GM19463 (cell line): ENCODE results near the gene C18orf32.
A peak's percentile ranks its signal among the peaks of the same experiment; 100 is the strongest.
"Not testable (repeated sequence)": the region's sequence is repeated elsewhere in the genome, so short reads cannot be mapped to it uniquely, and the experiment has no call there.

Experiments used
- ATAC-seq: cut with Tn5 transposase; IDR thresholded peaks from one replicate; pipeline ENCODE4 v1.9.1; 2021; ENCODE audit warnings: mild to moderate bottlenecking, moderate library complexity; ENCODE audit not compliant: unreplicated experiment

The C18orf32 gene

DNA sequence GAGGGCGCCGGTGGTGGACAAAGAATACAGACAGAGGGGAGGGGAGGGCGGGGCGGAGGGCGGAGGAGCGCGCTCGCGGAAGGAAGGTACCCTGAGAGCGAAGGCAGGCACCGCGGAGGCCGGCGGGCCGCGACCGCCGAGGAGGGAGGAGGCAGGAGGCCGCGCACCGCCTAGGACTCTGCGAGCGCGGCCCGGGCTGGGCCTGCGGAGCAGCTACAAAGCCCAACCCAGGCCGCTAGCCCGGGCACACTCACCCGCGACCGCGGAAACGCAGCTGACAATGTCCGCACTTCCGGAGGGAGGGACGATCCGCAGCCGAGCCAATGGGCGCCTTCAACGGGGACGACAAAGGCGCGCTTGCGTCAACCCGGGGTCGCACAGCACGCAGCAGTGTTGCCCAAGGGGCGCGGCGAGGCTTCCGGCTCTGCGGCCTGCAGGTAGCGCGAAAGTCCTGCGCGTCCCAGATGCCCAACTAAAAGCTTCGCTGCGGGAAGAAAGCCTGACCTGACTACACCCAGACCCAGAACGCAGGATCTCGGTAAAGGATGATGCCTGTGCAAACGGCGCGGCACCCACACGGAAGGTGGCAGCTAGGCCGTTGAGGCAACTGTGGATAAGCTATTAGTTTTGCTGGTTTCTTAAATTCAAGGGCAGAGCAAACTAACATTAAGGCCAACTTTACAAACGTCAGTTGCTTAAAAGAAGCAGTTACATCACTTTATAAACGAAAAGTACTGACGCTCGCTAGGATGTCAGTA, at the start of gene C18orf32:
Gene C18orf32, minus strand, starts transcription at position 282 of the 758 bp plus-strand sequence. CDS start 3,486 bp downstream, outside the sequence.
- peak; percentile 96 for ATAC-seq

DNA sequence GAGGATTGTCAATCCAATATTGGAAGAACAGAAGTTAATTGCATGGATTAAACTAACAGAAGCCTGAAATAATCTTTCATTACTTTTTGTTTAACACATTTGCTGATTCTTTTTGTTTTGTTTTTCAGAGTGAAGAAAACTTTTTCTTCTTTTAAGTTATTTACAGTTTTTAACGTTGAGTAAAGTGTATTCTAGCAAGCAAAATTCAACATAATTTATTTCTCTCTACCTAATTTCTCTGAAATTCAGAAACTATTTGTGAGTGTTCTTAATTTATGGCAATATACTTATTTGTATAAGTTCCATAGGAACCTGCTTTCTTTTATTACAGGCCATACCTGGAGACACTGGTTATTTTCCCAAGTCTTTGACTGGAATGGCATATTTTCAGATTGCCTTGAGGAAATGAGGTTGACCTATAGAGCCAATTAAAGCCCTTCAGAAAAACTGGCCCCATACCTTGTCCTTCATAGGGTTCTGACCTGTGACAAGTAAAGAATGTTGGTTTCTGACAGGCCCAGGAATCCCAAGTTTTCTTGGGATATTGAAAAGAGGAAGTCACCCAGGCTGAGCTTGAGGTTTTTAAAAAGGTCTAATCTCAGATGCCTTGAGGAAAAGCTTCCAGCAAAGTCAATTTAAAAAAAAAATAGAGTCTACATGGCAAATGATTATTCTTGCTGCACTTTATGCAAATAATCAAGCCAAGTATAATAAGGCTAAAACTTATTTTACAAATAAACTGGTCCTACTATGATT, 48.0 kb upstream of the C18orf32 start:
- ATAC-seq = no peak

DNA sequence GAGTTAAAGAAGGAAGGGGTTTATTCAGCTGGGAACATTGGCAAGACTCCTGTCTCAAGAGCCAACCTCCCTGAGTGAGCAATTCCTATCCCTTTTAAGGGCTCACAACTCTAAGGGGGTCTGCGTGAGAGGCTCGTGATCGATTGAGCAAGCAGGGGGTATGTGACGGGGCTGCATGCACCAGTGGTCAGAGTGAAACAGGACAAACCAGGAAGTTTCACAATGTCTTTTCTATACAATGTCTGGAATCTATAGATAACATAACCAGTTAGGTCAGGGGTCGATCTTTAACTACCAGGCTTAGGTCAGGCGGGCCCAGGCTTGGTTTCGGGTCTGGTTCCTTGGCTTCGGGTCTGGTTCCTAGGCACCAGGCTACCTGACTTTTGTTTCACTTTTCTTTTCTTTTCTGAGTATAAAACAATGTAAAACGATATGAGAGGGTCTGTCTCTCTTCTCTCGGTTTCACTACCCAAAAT, 44.7 kb upstream of the C18orf32 start:
- ATAC-seq = no peak

DNA sequence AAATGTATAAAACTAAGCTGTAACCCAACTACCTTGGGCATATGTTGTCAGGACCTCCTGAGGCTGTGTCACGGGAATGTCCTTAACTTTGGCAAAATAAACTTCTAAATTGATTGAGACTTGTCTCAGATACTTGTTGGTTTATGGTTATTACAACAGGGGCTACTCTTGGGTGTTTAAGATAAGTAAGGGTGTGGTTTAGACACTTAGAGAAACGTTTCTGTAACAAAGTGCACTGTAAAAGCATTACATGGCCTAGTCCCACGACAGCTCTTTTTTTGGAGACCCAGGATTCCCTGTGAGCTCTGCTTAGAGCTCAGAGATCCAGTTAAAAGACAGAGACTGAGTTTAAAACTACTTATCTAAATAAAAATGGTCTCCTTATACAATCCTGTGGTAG, 42.6 kb upstream of the C18orf32 start:
- ATAC-seq = no peak

DNA sequence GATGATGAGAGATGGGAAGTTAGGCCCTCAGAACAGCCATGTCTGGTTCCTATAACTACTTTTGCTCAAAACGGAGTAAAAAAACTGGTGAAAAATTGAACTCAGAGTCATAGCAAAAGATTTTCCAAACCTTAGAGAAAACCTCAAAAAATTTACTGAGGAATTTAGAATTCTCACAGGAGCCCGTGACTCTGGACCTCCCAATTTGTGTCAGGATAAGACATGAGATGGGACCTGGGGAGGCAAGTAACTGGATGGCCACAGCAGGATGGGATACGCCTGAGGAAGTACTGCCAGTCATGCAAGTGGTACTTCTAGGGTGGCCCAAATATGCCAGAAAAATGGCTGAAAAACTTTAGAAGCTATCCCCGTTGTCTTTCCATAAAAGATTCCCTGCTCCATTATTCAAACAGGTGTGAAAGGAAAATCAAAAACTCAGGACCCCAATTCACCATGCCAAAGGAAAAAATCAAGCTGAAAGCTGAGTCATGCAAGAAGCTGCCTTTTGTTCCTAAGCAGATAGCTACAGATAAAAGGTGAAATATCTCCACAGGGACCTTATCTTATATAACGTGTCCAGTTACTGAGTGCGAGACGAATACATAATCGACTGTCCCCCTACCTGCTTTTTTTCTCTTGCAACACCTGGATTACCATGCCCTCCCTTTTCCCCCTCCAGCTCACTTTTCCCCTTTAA, 40.7 kb upstream of the C18orf32 start:
- no peak for ATAC-seq

DNA sequence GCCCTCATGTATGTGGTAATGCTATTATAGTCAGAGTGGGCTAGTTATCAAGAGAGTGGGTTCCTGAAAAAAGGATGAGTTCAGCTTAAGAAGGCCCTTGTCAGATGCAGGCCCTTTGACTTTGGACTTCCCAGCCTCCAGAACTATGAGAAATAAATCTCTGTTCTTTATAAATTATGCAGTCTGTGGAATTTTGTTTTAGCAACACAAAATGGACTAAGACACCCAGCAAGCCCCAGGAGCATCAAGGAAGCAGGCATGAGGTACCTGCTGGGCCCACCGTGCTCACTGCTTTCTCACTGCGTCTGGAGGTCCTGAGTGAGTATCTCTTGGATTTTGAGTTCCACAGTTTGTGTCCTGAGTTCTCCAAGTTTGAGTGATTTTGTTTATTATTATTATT, 38.9 kb upstream of the C18orf32 start:
- ATAC-seq = no peak

DNA sequence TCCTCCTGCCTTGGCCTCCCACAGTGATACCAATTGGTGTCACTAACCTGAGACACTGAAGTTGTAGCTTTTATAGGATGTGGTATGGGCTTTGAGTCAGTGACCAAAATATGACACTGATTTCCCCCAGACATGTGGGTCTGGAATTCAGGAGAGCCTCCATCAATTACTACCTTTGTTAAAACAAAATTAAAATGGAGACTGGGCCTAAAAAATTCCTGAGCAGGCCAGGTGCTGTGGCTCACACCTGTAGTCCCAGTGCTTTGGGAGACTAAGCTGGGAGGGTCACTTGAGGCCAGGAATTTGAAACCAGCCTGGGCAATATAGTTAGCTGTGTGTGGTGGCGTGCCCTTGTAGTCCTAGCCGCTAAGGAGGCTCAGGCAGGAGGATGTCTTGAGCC, 37.9 kb upstream of the C18orf32 start:
- ATAC-seq = no peak

DNA sequence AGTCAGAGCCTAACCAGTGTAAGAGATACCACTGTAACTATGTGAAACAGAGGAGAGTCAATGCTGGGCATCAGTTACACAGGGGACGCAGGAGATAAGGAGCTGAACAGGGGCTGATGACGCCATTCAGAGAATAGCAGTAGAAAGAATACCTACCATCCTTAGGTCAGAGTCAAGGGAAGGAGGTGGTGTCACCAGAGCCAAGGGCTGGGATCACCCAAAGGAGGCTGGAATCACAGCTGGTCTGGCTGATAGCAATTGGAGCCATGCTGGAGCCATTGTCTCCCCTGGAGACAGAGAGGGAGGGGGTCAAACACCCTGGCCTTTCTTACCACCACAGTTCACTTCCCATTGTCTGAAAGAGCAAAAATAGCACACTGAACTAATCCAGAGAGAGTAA, 37.3 kb upstream of the C18orf32 start:
- ATAC-seq = no peak

DNA sequence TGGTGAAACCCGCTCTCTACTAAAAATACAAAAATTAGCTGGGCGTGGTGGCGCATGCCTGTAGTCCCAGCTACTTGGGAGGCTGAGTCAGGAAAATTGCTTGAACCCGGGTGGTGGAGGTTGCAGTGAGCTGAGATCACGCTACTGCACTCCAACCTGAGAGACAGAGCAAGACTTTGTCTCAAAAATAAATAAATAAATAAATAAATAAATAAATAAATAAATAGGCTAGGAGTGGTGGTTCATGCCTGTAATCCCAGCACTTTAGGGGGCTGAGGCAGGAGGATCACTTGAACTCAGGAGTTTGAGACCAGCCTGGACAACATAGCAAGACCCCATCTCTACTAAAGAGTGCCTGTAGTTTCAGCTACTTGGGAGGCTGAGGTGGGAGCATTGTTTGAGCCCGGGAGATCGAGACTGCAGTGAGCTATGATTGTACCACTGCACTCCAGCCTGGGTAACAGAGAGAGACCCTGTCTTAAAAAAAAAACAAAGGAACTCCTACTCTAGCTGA, 36.6 kb upstream of the C18orf32 start:
- not testable (repeated sequence) for ATAC-seq

DNA sequence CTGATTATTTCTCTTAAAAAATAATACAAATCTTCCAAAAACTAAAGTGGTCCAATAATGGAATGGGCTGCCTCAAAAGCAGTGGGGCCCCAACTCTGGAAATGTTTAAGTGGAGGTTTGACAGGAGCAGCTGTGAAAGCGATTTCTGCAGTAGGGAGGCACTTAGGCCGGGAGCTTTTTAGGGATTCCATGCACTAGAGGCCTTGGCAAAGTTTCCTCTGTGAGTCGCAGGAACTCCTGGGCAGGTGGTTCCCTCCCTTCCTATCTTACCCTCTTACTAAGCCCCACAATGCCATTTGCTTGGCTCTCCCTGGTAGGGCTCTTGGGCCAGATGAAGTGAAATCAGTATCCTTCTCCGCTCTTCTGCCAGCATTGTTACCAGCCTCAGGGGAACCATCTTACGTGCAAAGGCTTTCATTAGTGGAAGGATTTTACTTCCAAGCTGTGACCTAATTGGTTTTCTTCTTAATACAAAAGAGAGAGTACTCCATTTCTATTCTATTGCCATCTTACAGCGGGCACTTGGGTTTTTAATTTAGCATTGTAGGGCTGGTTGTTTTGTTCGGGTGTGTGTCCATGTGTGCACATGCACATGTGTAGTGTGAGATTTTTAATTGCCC, 34.3 kb upstream of the C18orf32 start:
- ATAC-seq = no peak

DNA sequence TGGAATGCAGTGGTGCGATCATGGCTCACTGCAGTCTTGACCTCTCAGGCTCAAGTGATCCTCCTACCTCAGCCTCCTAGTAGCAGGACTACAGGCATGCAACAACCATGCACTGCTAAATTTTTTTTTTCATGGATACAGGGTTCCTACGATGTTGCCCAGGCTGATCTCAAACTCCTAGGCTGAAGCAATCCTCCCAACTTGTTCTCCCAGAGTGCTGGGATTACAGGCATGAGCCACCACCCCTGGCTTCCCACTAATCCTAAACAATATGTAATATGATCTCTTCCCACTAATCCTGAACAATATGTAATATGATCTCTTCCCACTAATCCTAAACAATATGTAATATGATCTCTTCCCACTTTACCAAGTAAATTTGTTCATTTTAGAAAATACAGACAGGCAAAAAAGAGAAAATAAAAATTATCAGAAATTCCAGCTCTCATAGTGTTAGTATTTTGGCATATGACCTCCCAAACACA, 33.7 kb upstream of the C18orf32 start:
- ATAC-seq = no peak

DNA sequence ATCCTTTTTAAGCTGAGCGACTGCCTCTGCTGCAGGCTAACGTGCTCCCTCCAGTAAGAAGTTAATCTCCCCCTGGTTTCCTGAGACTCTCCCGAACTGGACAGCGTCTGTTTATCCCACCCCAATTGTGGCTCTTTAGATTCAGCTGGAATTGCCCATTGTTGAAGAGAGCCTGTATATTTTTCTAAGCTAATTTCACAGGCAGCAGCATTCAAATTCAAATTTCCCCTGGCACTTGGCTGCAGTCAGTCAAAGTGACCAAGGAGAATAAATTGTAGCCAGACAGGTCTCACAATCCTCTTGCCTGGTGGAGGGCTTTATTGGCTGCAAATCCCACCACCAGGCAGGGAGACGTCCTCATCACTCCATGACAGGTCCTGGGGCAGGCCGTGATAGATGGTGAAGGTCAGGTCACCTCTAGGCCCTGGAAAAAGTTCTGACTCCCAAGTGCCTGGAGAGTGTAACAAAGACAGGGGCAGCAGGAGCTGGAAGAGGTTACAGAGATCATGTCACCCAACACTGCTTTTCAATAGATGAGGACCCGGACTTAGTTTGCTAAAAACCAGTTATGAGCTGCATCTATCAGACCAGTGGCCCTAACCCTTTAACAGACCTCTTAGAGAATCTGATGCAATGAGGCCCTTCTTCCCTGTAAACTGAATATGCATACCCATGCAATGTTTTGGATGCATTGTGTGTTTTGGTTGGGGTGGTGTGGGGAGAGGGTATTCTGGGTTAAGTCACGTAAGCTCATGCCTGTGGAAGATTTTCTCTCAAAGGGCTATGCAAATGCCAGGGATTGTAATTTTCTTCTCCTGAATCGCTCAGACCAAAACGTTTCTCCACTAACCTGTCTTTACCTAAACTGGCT, 32.3 kb upstream of the C18orf32 start:
- no peak for ATAC-seq

DNA sequence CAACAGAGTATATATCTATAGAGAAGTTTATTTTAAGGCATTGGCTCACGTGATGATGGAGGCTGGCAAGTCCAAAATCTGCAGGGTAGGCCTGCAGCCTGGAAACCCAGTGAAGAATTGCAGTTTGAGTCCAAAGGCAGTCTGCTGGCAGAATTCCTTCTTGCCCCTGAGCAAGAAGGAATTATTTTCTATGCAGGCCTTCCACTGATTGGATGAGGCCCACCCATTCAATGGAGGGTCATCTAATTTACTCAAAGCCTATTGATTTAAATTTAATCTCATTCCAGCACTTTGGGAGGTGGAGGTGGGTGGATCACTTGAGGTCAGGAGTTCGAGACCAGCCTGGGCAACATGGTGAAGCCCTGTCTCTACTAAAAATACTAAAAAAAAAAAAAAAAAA, 30.4 kb upstream of the C18orf32 start:
- no peak for ATAC-seq

DNA sequence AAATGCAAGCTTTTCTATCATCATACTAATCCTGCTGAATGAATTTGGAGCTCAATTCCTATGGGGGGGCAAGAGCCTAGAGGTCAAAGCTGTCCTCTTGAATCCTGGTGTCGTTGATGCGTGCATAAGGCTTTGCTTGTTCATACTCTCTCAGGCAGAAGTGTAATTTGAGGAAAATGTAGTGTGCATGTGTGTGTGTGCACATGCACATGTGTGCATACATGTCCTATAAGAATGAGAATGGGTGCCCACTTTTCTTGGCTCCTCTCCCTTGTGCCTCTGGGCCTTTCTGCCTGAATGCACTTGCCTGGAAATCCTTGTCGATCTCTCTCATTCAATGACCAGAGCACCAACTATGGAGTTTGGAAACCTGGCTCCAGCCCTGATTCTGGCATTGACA, 28.5 kb upstream of the C18orf32 start:
- ATAC-seq = no peak

DNA sequence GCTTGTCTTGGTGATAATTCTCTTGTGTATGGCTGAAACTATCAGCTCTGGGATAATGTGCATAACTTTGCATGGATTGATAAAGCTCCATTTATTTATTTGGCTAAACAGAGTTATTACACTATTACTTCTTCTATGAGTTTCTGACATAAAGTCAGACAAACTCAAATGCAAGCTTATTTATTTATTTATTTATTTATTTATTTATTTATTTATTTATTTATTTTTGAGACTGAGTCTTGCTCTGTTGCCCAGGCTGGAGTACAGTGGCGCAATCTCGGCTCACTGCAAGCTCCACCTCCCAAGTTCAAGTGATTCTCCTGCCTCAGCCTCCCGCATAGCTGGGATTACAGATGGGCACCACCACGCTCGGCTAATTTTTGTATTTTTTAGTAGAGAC, 28.0 kb upstream of the C18orf32 start:
- ATAC-seq = not testable (repeated sequence)

DNA sequence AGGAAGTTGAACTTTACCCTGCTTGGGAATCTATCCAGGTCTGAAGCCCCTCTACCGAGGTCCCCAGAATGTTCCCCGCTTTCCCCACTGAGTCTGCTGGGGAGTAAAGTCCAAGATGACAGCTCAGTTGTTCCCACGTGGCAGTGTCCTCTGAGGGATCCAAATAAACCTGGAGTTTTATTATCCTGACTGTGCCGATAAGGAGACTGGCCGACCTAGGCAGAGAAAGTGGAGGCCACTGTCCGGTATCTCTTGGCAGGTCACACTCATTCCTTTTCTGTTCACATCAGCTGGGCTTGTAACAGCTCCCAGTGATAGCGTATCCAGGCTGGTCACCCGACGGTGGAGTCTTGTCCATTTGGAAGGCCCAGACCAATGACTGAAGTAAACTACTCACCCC, 27.5 kb upstream of the C18orf32 start:
- no peak for ATAC-seq

DNA sequence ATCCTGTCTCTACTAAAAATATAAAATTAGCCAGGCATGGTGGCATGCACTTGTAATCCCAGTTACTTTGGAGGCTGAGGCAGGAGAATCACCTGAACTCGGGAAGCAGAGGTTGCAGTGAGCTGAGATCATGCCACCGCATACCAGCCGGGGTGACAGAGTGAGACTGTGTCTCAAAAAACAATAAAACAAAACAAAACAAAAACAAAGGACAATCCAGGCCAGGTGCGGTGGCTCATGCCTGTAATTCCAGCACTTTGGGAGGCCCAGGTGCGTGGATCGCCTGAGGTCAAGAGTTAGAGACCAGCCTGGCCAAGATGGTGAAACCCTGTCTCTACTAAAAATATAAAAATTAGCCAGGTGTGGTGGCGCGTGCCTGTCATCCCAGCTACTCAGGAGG, 25.8 kb upstream of the C18orf32 start:
- not testable (repeated sequence) for ATAC-seq

DNA sequence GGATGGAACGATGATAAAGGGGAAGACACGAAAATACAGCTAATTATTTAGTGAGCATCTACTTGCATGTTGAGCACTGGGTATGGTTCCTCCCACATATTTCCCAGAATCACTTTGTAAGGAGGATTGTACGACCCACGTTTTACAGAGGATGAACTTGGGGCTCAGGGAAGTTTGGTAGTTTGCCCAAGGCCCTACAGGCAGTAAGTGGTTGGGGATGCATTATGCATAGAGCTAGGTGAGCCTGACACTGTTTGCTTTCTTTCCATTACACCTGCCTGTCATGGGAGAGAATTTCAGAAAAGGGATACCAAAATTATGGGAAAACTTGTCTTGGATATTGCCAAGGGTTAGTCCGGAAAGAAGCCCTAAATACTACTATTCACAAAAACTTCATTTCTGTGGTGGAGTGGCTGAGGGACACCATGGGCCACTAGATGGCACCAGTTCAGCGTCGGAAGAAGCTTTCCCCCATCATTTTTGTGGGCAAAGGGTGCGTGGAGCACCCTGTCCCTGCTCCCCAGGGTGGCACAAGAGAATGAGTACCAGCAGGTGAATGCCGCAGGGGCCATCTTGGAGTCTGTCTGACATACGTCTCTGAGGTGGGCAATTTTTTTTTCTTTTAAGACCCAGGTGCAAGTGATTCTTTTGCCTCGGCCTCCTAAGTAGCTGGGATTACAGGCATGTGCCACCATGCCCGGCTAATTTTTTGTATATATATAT, 23.5 kb upstream of the C18orf32 start:
- ATAC-seq = no peak

DNA sequence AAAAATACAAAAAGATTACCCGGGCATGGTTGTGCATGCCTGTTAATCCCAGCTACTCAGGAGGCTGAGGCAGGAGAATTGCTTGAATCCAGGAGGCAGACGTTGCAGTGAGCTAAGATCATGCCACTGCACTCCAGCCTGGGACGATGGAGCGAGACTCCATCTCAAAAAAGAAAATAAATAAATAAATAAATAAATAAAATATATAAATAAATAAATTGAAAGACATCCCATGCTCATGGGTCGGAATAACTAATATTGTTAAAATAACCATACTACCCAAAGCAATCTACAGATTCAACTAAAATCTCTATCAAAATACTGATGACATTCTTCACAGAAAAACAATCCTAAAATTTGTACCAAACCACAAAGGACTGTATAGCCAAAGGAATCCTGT, 19.4 kb upstream of the C18orf32 start:
- ATAC-seq = not testable (repeated sequence)
